GM12875 (cell line): ENCODE results near the gene PC.

ENCODE experiments used
- H3K4me3 ChIP-seq: one replicate; pipeline ENCODE4 v1.5.1; 2011; ENCODE audit warnings: low read depth, low read length, control low read depth
- TF ChIP-seq, protein P1 (sequence below): IDR thresholded peaks from 2 replicates; pipeline ENCODE4 v1.5.1; 2011; ENCODE audit warnings: low read depth, mild to moderate bottlenecking, control low read depth, inconsistent platforms, low read length, moderate library complexity, borderline replicate concordance; ENCODE audit not compliant: insufficient read depth

Gene PC

DNA sequence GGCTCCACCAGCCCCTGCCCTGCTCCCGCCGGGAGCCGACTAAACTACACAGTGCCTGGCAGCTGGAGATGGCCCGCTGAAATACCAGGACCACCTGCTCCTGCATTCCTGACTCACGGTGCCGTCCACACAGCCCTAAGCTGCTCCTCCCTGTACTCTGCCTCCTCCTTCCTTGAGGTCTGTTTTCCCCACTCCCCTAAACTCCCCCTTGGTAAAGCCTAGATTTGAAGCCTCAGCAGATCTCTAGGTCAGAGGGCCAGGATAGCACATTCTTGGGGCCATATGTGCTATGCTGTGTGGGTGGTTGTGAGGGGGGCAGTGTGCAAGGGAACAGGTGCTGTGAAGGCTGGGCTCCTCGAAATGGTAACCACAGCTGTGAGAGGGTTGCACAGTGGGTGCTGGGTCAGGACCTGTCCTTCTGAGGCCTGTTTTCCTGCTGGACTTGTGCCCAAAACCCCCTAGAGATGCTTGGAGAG lies 91.6 kb downstream of the PC start:
- no peak overlapping the region for H3K4me3 ChIP-seq
- TF ChIP-seq, protein P1, sequence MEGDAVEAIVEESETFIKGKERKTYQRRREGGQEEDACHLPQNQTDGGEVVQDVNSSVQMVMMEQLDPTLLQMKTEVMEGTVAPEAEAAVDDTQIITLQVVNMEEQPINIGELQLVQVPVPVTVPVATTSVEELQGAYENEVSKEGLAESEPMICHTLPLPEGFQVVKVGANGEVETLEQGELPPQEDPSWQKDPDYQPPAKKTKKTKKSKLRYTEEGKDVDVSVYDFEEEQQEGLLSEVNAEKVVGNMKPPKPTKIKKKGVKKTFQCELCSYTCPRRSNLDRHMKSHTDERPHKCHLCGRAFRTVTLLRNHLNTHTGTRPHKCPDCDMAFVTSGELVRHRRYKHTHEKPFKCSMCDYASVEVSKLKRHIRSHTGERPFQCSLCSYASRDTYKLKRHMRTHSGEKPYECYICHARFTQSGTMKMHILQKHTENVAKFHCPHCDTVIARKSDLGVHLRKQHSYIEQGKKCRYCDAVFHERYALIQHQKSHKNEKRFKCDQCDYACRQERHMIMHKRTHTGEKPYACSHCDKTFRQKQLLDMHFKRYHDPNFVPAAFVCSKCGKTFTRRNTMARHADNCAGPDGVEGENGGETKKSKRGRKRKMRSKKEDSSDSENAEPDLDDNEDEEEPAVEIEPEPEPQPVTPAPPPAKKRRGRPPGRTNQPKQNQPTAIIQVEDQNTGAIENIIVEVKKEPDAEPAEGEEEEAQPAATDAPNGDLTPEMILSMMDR, result no peak

DNA sequence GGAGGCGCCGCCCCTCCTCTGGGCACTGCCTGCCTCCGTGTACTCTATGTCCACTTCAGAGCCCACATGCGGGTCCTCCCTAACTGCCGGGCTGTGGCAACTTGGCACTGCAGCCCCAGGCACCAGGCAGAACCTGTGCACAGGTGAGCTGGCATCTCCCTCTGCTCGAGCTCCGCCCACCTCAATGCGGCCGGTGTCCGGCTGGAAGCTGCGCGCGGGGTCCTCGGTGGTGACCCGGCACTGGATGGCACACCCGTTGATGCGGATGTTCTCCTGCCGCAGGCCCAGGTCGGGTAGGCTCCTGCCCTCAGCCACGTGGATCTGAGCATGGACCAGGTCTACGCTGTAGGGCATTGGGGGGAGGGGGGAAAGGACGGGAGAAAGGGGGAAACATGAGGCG lies 92.2 kb downstream of the PC start:
- no peak overlapping the region for H3K4me3 ChIP-seq
- TF ChIP-seq, protein P1, result no peak

GRCh38 chr11:66864924-66865697 lies 93.1 kb downstream of the PC start:
- no peak overlapping the region for H3K4me3 ChIP-seq
- TF ChIP-seq, protein P1, result no peak

GRCh38 chr11:66864172-66864901 lies 93.8 kb downstream of the PC start:
- no peak overlapping the region for H3K4me3 ChIP-seq
- TF ChIP-seq, protein P1, result no peak

GRCh38 chr11:66863428-66864125 lies 94.6 kb downstream of the PC start:
- H3K4me3 ChIP-seq, result no peak overlapping the region
- TF ChIP-seq, protein P1, result no peak

- TF ChIP-seq, protein P1, result no peak
- H3K4me3 ChIP-seq, result no peak overlapping the region
Observed at GRCh38 chr11:66862559-66863037, 95.6 kb downstream of the PC start.
